Neural cell (in vitro differentiated cells): ENCODE data around the gene AMN1. TPM values are rescaled to one million over a fixed set of nuclear protein-coding genes. Genes with fewer than 3 reads are reported as not detected.
"Not testable (repeated sequence)": the region's sequence is repeated elsewhere in the genome, so short reads cannot be mapped to it uniquely, and the experiment has no call there.

Source experiments
- H2AFZ ChIP-seq: fragments of 200-600, 300-800 bp; sonication (generic), shearing (Covaris generic); 2 replicates; pipeline ENCODE4 v1.6.0; 2014; ENCODE audit warnings: low read depth, mild to moderate bottlenecking, antibody characterized with exemption, low read length, moderate library complexity
- H3F3A ChIP-seq: fragments of 200-600 bp; shearing (Covaris generic); 2 replicates; pipeline ENCODE4 v1.6.1; 2016; ENCODE audit warnings: mild to moderate bottlenecking, moderate library complexity, mixed read lengths, antibody characterized with exemption, low read length; ENCODE audit not compliant: insufficient read depth, poor library complexity, severe bottlenecking
- H3K27ac ChIP-seq: fragments of 200-600, 300-800 bp; sonication (generic), shearing (Covaris generic); 2 replicates; pipeline ENCODE4 v1.5.1; 2014; ENCODE audit warnings: mild to moderate bottlenecking, low read length, moderate library complexity
- H3K27me3 ChIP-seq: fragments of 300-800, 200-600 bp; sonication (generic), shearing (Covaris generic); 2 replicates; pipeline ENCODE4 v1.6.0; 2014; ENCODE audit warnings: mild to moderate bottlenecking, low read depth, low read length, moderate library complexity; ENCODE audit not compliant: insufficient read depth
- H3K36me3 ChIP-seq: fragments of 300-800, 200-600 bp; sonication (generic), shearing (Covaris generic); 2 replicates; pipeline ENCODE4 v1.5.1; 2014; ENCODE audit warnings: mild to moderate bottlenecking, antibody characterized with exemption, low read length, moderate library complexity; ENCODE audit not compliant: insufficient read depth
- H3K4me2 ChIP-seq: fragments of 300-800, 200-600 bp; sonication (generic), shearing (Covaris generic); 2 replicates; pipeline ENCODE4 v1.6.0; 2014; ENCODE audit warnings: mild to moderate bottlenecking, low read length
- H3K4me3 ChIP-seq: fragments of 300-800, 200-600 bp; sonication (generic), shearing (Covaris generic); 2 replicates; pipeline ENCODE4 v1.5.1; 2014; ENCODE audit warnings: mild to moderate bottlenecking, low read length, moderate library complexity
- H3K79me2 ChIP-seq: fragments of 200-600 bp; shearing (Covaris generic); replicated peaks from 2 replicates; pipeline ENCODE4 v1.6.0; 2014; ENCODE audit warnings: mild to moderate bottlenecking, low read length, moderate library complexity; ENCODE audit not compliant: insufficient read depth
- H3K9ac ChIP-seq: fragments of 300-800, 200-600 bp; sonication (generic), shearing (Covaris generic); 2 replicates; pipeline ENCODE4 v1.6.1; 2016; ENCODE audit warnings: mild to moderate bottlenecking, low read length, mixed read lengths
- H3K9me2 ChIP-seq: fragments of 200-600 bp; shearing (Covaris generic); 2 replicates; pipeline ENCODE4 v1.6.1; 2016; ENCODE audit warnings: mild to moderate bottlenecking, low read length, mixed read lengths; ENCODE audit not compliant: insufficient read depth
- H3K9me3 ChIP-seq: fragments of 200-600, 300-800 bp; sonication (generic), shearing (Covaris generic); 2 replicates; pipeline ENCODE4 v1.6.1; 2016; ENCODE audit warnings: mild to moderate bottlenecking, mixed run types, low read length, moderate library complexity, mixed read lengths
- H4K20me1 ChIP-seq: fragments of 200-600 bp; shearing (Covaris generic); 2 replicates; pipeline ENCODE4 v1.6.1; 2016; ENCODE audit warnings: mild to moderate bottlenecking, mixed run types; ENCODE audit not compliant: insufficient read depth
- CTCF ChIP-seq: fragments of 450-650 bp; IDR thresholded peaks from 2 replicates; pipeline ENCODE4 v1.5.1; 2014; ENCODE audit warnings: antibody characterized with exemption, mild to moderate bottlenecking, moderate library complexity; ENCODE audit not compliant: poor library complexity, severe bottlenecking
- EP300 ChIP-seq: fragments of 450-650 bp; conservative IDR thresholded peaks from 2 replicates; pipeline ENCODE4 v1.6.1; 2014; ENCODE audit warnings: antibody characterized with exemption, mild to moderate bottlenecking, moderate library complexity; ENCODE audit not compliant: poor library complexity, severe bottlenecking
- EZH2 ChIP-seq: fragments of 200-600, 300-800 bp; shearing (Covaris generic), sonication (generic); IDR thresholded peaks from 2 replicates; pipeline ENCODE4 v1.6.1; 2014; ENCODE audit warnings: antibody characterized with exemption, low read length, borderline replicate concordance, mild to moderate bottlenecking; ENCODE audit not compliant: insufficient read depth, poor library complexity, severe bottlenecking
- MXI1 ChIP-seq: fragments of 450-650 bp; conservative IDR thresholded peaks from 2 replicates; pipeline ENCODE4 v1.6.1; 2014; ENCODE audit warnings: antibody characterized with exemption, mild to moderate bottlenecking; ENCODE audit not compliant: poor library complexity, severe bottlenecking
- POLR2AphosphoS5 ChIP-seq: IDR thresholded peaks from 2 replicates; pipeline ENCODE4 v1.6.1; 2012
- RAD21 ChIP-seq: fragments of 450-650 bp; conservative IDR thresholded peaks from 2 replicates; pipeline ENCODE4 v1.6.1; 2014; ENCODE audit warnings: antibody characterized with exemption, mild to moderate bottlenecking, moderate library complexity
- REST ChIP-seq: IDR thresholded peaks from 2 replicates; pipeline ENCODE4 v1.6.1; 2012; ENCODE audit warnings: borderline replicate concordance
- SMC3 ChIP-seq: fragments of 450-650 bp; conservative IDR thresholded peaks from 2 replicates; pipeline ENCODE4 v1.6.1; 2014; ENCODE audit warnings: antibody characterized with exemption, mild to moderate bottlenecking, moderate library complexity; ENCODE audit not compliant: poor library complexity
- TAF1 ChIP-seq: IDR thresholded peaks from 2 replicates; pipeline ENCODE4 v1.6.1; 2012; ENCODE audit warnings: low read depth
- polyA plus RNA-seq: library from polyadenylated mRNA; depleted of rRNA; stranded (reverse); fragments of >200 nt; gene quantifications from 2 replicates; pipeline ENCODE4 v1.2.3, GENCODE V29; 2014

AMN1 gene
- polyA plus RNA-seq, 1 donor from 2014 or later: 125 TPM

- TF ChIP-seq MXI1 (no peak), CTCF (no peak)
- H3K9me2 ChIP-seq: no peaks in the 10 kb centered on the region
Observed at GRCh38 chr12:31765931-31766330, 37.1 kb upstream of the AMN1 start.

GRCh38 chr12:31759632-31760459 is 31.0 kb upstream of the AMN1 start:
- no peaks in the 10 kb centered on the region for H3K27me3 ChIP-seq
- H3K27ac ChIP-seq: no peak overlapping the region
- no peaks in the 10 kb centered on the region for H3F3A ChIP-seq
- no peak overlapping the region for H3K4me2 ChIP-seq
- H3K36me3 ChIP-seq: no peaks in the 10 kb centered on the region
- H3K79me2 ChIP-seq: no peaks in the 10 kb centered on the region
- no peak overlapping the region for H3K9ac ChIP-seq
- no peaks in the 10 kb centered on the region for H3K9me2 ChIP-seq
- H4K20me1 ChIP-seq: no peaks in the 10 kb centered on the region
- TF ChIP-seq EP300 (no peak), EZH2 (no peak), MXI1 (no peak), REST (no peak), POLR2AphosphoS5 (no peak), RAD21 (no peak), CTCF (no peak), TAF1 (no peak), SMC3 (no peak)
- H3K4me3 ChIP-seq: no peak overlapping the region
- H2AFZ ChIP-seq: no peak overlapping the region
- H3K9me3 ChIP-seq: no peaks in the 10 kb centered on the region

More at GRCh38 chr12:31765931-31766330, 37.1 kb upstream of the AMN1 start:
- Histone ChIP-seq H3K79me2 (no peaks in the 10 kb centered on the region), H3K4me3 (no peak overlapping the region), H3K4me2 (no peak overlapping the region), H3K9ac (no peak overlapping the region), H4K20me1 (no peaks in the 10 kb centered on the region), H3K27ac (no peak overlapping the region), H3K9me3 (no peaks in the 10 kb centered on the region), H3K36me3 (no peaks in the 10 kb centered on the region), H3K27me3 (no peaks in the 10 kb centered on the region), H2AFZ (no peak overlapping the region), H3F3A (no peaks in the 10 kb centered on the region)

- not testable (repeated sequence) for H3K4me2 ChIP-seq, H3K27ac ChIP-seq, H3K9ac ChIP-seq, H3K27me3 ChIP-seq, H3K9me2 ChIP-seq, H3F3A ChIP-seq, H3K36me3 ChIP-seq, H3K4me3 ChIP-seq, H3K79me2 ChIP-seq, H3K9me3 ChIP-seq, H2AFZ ChIP-seq, H4K20me1 ChIP-seq
Observed at GRCh38 chr12:31758297-31758696, 29.5 kb upstream of the AMN1 start.
